Frontal cortex (tissue), 4 donors: Measurements from ENCODE around the gene R3HCC1L. TPM values are rescaled to one million over a fixed set of nuclear protein-coding genes. Genes with fewer than 3 reads are reported as not detected.

Experiments
- DNase-seq, 2 donors: peaks; one replicate each; pipeline ENCODE4 v3.0.0; 2012; ENCODE audit warnings: low spot score in 2 of 2
- FAIRE-seq: peaks from 2 replicates; lab custom pipeline; 2012; peaks lifted over from hg19 to GRCh38; lab: Jason Lieb, UNC
- total RNA-seq: library from RNA; depleted of rRNA; stranded (reverse); fragments of >200 nt; gene quantifications from one replicate; pipeline ENCODE4 v1.2.3, GENCODE V29; 2014
- donor health status: control.
- donor health status: control.
- donor health status: control.

R3HCC1L gene
- 17.9 TPM for total RNA-seq

DNA sequence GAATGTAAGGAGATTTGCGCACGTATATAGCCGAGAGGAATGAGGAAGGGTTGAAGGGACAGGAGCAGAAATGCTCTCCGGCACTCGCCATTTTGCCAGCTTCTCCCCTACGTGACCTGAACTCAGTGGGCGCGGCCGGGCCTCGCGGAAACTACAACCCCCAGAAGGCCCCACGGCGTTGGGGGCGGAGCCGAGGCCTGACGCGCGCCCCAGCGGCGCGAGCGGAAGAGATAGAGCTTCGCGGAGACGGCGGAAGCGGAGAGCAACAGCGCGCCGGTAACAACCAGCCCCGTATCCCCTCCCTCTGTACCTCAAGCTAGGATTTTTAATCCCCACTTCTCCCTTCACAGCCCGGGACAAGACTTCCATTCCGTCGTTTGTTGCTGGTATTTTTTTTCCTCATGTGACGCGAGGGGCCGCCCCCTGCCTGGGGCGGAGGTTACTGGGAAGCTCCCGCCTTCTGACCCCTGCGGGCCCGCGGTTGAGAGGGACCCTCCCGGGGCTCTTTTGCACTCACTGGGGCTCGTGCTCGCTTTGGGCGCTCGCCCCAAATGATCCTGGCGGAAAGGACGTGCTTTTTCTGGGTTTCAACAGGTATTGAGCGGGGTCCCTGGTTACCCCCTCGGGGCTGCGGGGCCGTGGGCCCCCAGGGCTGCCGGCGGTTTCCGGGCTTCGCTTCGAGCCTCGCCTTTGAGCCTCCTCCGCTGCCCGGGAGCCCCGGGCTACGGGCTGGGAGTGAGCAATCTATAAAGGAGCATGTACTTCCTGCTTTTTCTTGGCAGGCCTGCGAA is at the start of gene R3HCC1L:
R3HCC1L (plus strand) TSS at position 227 of the 791 bp plus-strand sequence. CDS start 73,458 bp downstream, outside the sequence.
- peak; percentile 68 to 80 for DNase-seq
- FAIRE-seq: no peak

DNA sequence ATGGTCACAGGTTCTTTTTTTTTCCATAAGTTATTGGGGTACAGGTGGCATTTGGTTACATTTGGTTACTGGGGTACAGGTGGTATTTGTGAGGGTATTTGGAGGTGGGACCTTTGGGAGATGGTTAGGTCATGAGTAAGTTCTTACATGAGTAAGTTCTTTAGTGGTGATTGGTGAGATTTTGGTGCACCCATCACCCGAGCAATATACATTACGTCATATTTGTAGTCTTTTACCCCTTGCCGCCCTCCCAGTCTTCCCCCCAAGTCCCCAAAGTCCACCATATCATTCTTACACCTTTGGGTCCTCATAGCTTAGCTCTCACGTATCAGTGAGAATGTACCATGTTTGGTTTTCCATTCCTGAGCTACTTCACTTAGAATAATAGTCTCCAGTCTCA is 49.2 kb upstream of the R3HCC1L start:
- DNase-seq (no peak), FAIRE-seq (no peak)

DNA sequence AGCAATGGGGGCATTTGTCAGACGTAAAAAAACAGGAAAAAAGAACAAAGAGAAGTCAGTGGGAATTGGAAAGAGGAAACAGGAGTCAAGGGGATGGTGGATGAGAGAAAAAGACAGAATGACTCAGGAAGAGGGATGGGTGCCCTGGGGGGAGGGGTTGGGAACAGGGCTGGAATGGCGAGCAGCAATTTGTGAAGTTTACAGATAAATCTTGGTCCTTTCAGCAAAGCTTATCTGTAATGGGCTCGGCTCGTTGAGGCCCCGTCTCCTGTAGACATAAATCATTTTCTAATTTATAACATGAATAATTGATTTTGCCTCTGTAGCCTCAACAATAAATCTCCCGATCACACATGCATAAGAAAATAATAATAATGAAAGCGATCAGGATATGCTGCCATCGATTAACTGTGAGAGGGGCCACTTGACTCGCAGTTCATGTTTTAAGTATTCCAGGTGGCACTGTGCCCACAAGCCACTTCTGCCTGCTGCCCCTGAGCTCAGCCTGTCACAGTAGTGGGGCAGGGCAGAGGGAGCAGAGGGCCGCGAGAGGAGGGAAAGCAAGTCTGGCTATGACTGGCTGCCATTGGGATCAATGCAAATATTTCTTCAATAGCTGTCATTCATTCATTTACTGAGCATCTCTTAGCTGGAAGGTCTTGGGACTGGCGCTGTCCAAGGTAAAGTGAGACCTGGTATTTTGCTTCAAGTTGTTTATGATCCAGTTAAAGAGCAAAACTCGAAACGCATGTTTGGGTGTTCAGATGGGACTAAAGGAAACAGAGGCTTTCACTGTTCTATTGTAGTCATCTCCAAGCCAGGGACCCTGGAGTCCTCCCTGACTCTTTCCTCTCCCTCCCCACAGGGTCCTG is 47.4 kb upstream of the R3HCC1L start:
- FAIRE-seq: no peak
- no peak for DNase-seq

DNA sequence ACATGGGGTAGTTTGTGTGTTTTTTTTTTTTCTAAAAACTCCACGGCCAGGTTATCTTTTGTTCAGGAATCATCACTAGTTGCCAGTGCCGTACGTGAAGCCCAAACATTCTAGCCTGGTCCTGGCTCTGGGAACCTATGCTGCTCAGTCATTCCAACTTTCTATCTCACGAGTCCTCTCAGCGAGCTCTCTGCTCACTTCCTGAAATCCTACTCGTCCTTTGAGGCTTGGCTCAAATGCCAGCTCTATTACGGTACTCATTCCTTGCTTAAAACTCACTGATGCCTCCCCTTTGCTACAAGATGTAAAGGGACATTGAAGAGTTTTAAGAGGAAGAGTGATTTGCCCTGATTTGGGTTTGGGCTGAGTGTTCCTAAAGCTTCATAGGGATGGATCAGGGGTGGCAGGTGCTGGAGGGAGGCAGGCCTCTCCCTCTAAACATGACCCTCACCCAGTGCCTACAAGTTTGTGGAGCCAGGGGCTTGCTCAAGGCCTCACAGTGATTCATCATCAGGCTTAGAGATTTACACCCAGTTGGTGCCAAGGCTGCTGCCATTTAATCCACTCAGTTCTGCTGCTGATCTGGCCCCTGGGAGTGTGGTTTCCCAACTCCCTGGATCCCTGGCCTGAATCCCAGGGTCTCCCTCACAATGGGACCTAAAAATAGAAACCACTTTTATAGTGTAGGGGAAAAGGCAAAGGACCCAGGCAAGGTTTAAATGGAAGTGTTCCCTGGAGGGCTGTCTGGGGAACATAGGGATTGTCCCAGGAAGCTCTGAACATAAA is 46.1 kb upstream of the R3HCC1L start:
- FAIRE-seq (no peak), DNase-seq (peak in 1 of 2 donors; percentile 17)

DNA sequence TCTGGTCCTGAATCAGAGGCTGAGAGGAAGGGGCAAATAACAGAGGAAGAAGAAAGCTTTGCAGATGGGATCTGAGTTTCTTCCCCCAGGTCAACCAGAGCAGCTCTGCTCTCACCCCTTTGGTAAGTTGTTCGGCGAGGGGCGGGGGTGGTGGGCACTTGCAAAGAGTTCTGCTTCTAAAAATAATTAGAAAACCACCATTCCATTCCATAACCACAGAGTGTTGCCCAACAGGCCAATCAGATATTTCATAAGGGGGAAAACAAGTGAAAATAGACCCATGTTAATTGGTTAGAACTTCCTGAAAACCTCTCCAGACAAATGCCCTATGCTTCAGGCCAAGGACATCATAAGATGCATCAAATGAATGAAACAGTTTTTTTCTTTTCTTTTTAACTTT is 43.6 kb upstream of the R3HCC1L start:
- no peak for FAIRE-seq
- DNase-seq: no peak

DNA sequence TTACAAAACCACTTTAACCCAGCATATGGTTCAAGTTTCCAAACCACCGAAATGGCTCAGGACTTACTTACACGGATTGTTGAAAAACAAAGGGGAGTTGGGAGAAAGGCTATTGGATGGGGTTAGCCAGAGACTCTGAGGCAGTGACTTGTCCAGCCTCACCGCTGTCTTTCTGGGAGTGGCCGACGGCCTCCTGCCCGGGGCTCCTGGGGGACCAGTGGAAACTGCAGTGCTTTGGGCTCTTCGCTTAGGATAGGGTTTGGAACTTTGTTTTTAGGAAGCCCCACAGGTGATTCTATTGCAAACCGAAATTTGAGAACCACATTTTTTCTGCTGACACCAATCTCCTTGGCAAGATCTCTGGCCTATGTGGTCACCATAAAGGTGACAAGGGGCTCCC is 38.1 kb upstream of the R3HCC1L start:
- no peak for FAIRE-seq
- no peak for DNase-seq

DNA sequence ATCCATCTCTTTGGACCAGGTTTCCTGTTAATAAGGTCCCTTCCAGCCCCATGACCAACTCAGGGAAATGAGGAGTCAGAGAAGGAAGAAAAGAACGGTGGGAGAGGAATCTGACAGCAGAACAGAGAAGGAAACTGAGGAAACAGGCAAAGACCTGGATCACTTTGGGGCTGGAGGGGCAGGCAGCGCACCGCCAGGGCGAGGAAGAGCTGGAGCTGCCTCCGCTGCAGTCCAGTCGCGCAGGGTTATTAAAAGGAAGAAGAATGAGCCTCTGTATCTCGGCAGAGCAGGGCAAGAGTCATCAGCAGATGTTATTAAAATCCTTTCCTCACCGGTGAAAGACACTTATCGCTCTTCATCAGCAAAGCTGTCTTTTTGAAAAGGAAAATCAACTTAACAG is 37.7 kb upstream of the R3HCC1L start:
- DNase-seq: no peak
- no peak for FAIRE-seq

DNA sequence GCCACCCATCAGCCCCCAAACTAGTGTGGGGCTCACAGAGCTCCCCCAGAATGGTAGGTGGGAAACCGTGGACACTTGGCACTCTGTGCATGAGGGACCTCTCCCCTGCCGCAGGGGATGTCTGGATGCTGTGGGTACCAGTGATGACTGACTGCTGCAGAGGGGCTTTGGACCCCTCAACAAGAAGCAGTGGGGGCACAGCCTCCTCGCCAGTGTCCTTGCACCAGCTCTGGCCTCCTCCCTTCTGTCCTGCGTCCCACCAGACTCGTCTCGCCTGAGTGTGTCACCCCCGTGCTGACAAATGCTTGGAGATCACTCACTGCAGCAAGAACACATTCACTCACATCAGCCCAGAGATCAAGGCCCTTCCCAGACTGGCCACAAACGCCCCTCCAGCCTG is 37.3 kb upstream of the R3HCC1L start:
- DNase-seq (no peak), FAIRE-seq (no peak)

DNA sequence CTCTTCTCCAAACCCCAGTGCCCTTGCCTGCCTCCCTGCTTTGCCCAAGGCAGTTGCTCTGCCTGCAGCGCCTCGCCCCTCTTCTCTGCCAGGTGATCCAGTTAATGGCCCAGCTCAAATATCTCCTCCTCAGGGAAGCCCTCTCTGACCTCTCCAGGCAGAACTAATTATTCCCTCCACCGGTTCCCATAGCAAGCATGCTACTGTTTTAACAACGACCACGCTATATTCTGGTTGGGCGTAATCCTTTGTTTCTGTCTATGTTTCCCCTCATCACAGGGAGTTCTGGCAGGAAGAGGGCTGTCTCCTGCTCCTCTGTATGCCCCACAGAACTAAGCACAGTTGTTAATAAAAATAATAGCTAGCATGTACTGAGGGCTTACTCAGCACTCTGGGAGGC is 36.8 kb upstream of the R3HCC1L start:
- FAIRE-seq: no peak
- DNase-seq: no peak

DNA sequence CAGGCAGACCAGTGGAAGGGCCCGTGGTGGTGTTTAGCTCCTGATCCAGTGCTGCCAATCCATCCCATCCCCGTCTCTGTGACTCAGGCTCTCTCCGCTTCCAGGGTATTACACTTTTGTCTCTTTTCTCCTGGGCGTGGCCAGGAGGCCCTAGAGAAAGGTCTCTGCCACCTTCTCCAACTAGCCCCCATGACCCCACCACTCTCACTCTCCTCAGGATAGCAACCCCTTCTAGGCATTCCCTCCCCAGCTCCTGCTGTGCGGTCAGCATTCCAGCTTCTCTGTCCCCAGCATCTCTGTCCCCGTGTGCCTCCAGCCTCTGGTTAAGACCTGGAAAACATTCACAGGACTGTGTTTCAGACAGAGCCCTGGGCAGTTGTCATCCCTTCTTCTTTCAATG is 36.2 kb upstream of the R3HCC1L start:
- no peak for DNase-seq
- no peak for FAIRE-seq

DNA sequence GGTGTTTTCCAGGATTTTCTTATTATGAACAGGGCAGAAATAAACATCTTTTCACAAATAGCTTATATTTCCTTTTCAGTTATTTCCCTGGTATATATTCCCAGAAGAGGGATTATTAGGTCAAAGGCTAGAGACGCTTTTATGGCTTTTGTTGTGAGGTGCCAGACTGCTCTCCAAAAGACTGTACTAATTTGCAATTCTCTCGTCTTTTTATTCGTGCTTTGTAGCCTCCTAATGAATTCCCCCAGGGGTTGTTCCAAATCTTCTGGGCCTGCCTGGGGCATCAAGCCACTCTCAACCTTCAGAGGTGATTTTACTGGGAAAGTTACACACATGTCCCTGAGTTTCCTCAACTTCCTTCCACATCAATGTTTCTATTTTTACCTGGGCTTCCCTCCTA is 34.0 kb upstream of the R3HCC1L start:
- FAIRE-seq: no peak
- DNase-seq: no peak

DNA sequence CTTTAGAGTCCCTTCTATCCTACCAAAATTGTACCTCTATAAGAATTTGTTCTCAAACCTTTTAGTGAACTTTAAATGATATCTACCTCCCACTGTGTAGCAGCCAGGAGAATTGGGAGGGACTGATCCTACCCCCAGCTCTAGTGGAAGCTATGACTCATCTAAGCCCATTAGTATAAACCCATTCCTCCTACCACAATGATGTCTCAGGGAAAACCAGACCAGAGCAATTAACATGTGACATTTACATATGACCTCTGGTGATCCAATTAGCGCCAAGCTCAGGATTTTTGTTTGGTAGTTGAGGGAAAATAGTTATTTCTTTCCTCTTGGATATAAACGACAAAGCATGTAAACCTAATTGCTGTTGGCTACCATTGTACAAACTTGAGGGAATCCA is 33.1 kb upstream of the R3HCC1L start:
- no peak for DNase-seq
- no peak for FAIRE-seq

DNA sequence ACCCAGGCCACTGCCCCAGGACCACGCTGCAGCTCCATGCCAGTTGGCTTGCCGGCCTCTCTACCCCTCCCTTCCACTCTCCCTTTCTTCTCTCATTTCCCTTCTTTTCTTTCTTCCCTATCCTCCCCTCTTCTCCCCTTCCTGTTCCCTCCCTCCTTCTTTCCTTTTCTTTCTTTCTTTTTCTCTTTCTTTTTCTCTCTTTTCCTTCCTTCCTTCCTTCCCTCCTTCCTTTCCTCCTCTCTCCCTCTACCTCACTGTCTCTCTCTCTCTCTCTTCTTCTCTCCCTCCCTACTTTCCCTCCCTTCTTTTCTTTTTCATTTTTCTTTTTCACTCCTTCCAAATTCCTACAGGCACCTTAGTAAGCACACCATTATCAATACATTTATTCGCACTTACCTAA is 30.3 kb upstream of the R3HCC1L start:
- no peak for DNase-seq
- FAIRE-seq: no peak

DNA sequence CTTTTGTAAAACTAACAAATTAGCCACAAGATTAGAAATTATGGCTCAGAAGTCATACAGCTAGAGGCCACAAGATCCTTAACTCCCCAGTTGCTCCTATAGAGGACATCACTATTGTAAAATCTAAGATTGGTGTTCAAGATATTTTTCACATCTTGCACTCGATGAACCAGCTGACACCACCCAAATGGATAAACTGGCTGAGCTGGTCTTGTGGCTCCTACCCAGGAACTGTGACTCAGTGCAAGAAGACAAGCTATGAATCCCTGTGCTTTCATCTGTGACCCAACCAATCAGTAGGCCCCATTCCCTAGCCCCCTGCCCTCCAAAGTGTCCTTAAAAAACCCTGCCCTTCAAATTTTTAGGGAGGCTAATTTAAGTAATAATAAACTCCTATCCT is 27.9 kb upstream of the R3HCC1L start:
- DNase-seq (no peak), FAIRE-seq (no peak)

DNA sequence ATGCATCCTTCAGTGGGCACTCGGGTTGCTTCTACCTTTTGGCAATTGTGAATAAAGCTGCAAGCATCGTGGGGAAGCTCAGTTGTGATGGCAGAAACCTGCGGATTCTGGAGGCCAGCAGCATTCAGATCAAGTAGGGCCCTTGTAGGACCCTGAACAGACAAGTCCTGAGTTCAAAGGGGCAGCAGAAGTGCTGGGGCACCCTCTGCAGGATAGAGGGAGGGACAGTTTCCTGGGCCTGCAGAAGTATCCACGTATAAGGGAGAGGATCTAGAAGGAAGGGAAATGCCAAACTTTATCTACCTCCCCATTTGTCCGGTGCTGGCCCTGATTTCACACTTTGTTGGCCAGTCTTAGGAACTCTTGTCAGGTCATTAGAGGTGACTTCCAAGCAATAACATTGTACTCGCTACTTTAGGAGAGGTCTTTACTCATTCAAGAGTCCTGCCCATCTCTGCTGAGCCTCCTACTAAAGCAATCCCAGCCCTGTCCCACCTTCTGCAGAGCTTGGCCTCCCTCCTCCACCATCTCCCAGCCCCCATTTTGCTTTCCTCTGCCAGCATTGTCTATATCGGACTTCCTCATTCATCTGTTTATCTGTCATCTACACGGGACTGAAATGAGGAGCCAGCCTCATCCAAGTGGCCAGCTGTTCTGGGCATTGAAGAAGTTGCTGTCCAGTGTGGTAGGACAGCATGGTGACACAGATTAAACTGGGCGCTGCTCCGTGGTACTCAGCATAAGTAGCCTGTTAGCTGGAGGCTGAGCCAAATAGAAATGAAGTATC is 26.6 kb upstream of the R3HCC1L start:
- no peak for DNase-seq
- no peak for FAIRE-seq

DNA sequence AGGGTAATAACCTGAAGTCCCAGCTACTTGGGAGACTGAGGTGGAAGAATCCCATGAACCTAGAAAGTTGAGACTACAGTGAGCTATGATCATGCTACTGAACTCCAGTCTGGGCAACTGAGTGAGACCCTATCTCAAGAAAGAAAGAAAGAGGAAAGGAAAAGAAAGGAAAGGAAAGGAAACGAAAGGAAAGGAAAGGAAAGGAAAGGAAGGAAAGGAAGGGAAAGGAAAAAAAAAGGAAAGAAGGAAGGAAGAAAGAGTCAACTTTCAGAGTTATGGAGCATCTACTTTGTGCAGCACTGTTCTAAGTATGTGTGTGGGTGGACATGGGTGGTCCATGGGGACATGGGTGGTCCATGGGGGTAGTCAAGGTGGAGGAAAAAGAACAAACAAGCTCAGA is 24.1 kb upstream of the R3HCC1L start:
- DNase-seq (no peak), FAIRE-seq (no peak)

DNA sequence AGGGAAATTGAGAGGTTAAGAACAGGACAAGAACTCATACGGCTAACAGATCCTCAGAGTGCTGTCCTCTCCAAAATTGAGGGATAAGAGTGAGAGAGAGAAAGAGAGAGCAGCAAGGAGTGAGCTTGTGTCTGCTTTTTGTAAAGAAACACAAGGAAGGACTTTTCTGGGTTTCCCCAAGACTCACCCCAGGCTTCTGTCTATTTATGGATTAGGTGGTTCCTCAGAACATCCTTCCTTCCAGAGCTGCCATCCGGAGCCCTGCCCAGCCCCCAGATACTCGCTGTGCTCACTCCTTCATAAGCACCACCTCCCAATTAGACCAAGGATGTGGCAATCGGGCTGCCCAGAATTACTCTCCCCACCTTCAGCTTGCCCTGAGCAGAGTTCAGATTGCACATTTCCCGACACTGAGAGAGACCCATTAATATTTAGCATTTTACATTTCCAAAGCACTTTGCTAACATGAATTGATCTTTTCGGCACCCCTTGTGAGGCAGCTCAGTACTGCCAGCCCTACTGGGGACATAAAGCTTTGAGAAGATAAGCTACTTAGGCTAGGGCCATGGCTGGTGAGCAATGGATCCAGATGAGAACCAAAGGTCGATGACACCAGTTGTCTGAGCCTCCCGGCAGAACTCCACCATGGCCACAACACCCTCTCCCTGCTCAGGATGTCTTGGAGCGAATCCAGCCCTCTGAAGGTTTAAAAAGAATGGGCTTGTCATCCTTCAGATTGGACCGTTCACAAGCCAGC is 19.2 kb upstream of the R3HCC1L start:
- no peak for FAIRE-seq
- DNase-seq: no peak

DNA sequence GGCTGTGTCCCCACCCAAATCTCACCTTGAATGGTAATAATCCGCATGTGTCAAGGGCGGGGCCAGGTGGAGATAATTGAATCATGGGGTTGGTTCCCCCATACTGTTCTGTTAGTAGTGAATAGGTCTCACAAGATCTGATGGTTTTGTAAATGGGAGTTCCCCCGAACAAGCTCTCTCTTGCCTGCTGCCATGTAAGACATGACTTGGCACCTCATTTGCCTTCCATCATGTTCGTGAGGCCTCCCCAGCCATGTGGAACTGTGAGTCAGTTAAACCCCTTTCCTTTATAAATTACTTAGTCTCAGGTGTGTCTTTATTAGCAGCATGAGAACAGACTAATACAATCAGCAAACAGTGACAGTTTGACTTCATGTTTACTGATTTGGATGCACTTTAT is 14.6 kb upstream of the R3HCC1L start:
- no peak for FAIRE-seq
- DNase-seq: no peak
